ENCODE results near the gene NBL1. TPM values are rescaled to one million over a fixed set of nuclear protein-coding genes. Genes with fewer than 3 reads are reported as not detected.

The NBL1 gene
- total RNA-seq, 1 experiment from 2014 or later, result 117 TPM

- Histone ChIP-seq H3K4me2 (ENCODE audit: low read length) (no peak overlapping the region), H3K27me3 (ENCODE audit: low read length) (no peaks in the 10 kb centered on the region), H2AFZ (ENCODE audit: low read length) (no peak overlapping the region), H3K4me1 (ENCODE audit: insufficient read depth, low read length) (peaks cover 29% of the 10 kb centered on the region), H3K79me2 (ENCODE audit: low read length) (peaks cover 39% of the 10 kb centered on the region), H3K9me3 (ENCODE audit: low read length) (no peaks in the 10 kb centered on the region), H3K27ac (ENCODE audit: low read length) (no peak overlapping the region), H3K4me3 (ENCODE audit: low read length) (no peak overlapping the region), H4K20me1 (ENCODE audit: low read length) (no peaks in the 10 kb centered on the region), H3K9me2 (replicated peaks; ENCODE audit: low read length) (no peaks in the 10 kb centered on the region), H3F3A (ENCODE audit: low read length, unreplicated experiment) (no peaks in the 10 kb centered on the region), H3K36me3 (ENCODE audit: low read depth, low read length) (no peaks in the 10 kb centered on the region), H3K9ac (ENCODE audit: low read length) (no peak overlapping the region)
- intact Hi-C loops (cut with micrococcal nuclease), result loop anchor here (5.0 kb wide), 1 partner anchor 308 kb away; no protein-coding TSS in a partner anchor
- BruUV-seq (replicated peaks), result no TSS peak
- ATAC-seq, result no peak
- ChIA-PET POLR2A (ENCODE audit: unreplicated experiment) (no interaction called here), CTCF (no interaction called here)
- TF ChIP-seq EZH2 (IDR thresholded peaks at IDR 0.05; ENCODE audit: low read length, unreplicated experiment) (no peak), EZH2phosphoT487 (IDR thresholded peaks at IDR 0.05; ENCODE audit: borderline replicate concordance, low read length) (no peak), CTCF (conservative IDR thresholded peaks at IDR 0.05; ENCODE audit: low read depth, low read length) (no peak)
- no peak for DNase-seq
These were observed 6.5 kb downstream of the NBL1 start for GRCh38 chr1:19650416-19651140.

GRCh38 chr1:19651141-19651737 is 7.1 kb downstream of the NBL1 start:
- TF ChIP-seq EZH2 (IDR thresholded peaks at IDR 0.05; ENCODE audit: low read length, unreplicated experiment) (no peak), EZH2phosphoT487 (IDR thresholded peaks at IDR 0.05; ENCODE audit: borderline replicate concordance, low read length) (no peak), CTCF (conservative IDR thresholded peaks at IDR 0.05; ENCODE audit: low read depth, low read length) (peak; percentile 68)
- POLR2A ChIA-PET (ENCODE audit: unreplicated experiment), result no interaction called here
- no TSS peak for BruUV-seq (replicated peaks)
- peak; percentile 16 for DNase-seq
- peaks cover 23% of the 10 kb centered on the region for H3K4me1 ChIP-seq (ENCODE audit: insufficient read depth, low read length)
- no peaks in the 10 kb centered on the region for H3F3A ChIP-seq (ENCODE audit: low read length, unreplicated experiment)
- H3K9ac ChIP-seq (ENCODE audit: low read length), result no peak overlapping the region
- peak; percentile 52 for ATAC-seq
- intact Hi-C loops (cut with micrococcal nuclease), result loop anchor here (5.0 kb wide), 1 partner anchor 309 kb away; no protein-coding TSS in a partner anchor
- H3K79me2 ChIP-seq (ENCODE audit: low read length), result peaks cover 33% of the 10 kb centered on the region
- no peaks in the 10 kb centered on the region for H3K27me3 ChIP-seq (ENCODE audit: low read length)
- H3K36me3 ChIP-seq (ENCODE audit: low read depth, low read length), result no peaks in the 10 kb centered on the region
- H3K27ac ChIP-seq (ENCODE audit: low read length), result no peak overlapping the region
- H3K9me2 ChIP-seq (replicated peaks; ENCODE audit: low read length), result no peaks in the 10 kb centered on the region
- H3K4me3 ChIP-seq (ENCODE audit: low read length), result no peak overlapping the region
- CTCF ChIA-PET, result interaction anchor here (0.6 kb wide), 1 partner anchor 305 kb away, joined by 7 read pairs; no protein-coding TSS in a partner anchor
- no peak overlapping the region for H2AFZ ChIP-seq (ENCODE audit: low read length)
- H3K4me2 ChIP-seq (ENCODE audit: low read length), result no peak overlapping the region
- no peaks in the 10 kb centered on the region for H4K20me1 ChIP-seq (ENCODE audit: low read length)
- H3K9me3 ChIP-seq (ENCODE audit: low read length), result no peaks in the 10 kb centered on the region

Measured in PC-3 (cell line).